Coronary artery (tissue), 2 donors: ENCODE measurements around the gene MED8.

Source experiments
- DNase-seq: peaks from one replicate; pipeline ENCODE4 v3.0.0-alpha.2; 2017; ENCODE audit warnings: low spot score
- H3K27ac ChIP-seq, 2 donors: fragments of 200-600 bp; sonication (generic); one replicate each; pipeline ENCODE4 v1.5.1; 2016 to 2019
- H3K4me3 ChIP-seq: fragments of 200-600 bp; sonication (generic); 2 replicates; pipeline ENCODE4 v1.5.1; 2016; ENCODE audit warnings: mild to moderate bottlenecking, moderate library complexity
- TF ChIP-seq, protein P1 (sequence below): fragments of 200-600 bp; sonication (generic); IDR thresholded peaks from one replicate; pipeline ENCODE4 v1.5.1; 2019; ENCODE audit warnings: antibody characterized with exemption

The MED8 gene

DNA sequence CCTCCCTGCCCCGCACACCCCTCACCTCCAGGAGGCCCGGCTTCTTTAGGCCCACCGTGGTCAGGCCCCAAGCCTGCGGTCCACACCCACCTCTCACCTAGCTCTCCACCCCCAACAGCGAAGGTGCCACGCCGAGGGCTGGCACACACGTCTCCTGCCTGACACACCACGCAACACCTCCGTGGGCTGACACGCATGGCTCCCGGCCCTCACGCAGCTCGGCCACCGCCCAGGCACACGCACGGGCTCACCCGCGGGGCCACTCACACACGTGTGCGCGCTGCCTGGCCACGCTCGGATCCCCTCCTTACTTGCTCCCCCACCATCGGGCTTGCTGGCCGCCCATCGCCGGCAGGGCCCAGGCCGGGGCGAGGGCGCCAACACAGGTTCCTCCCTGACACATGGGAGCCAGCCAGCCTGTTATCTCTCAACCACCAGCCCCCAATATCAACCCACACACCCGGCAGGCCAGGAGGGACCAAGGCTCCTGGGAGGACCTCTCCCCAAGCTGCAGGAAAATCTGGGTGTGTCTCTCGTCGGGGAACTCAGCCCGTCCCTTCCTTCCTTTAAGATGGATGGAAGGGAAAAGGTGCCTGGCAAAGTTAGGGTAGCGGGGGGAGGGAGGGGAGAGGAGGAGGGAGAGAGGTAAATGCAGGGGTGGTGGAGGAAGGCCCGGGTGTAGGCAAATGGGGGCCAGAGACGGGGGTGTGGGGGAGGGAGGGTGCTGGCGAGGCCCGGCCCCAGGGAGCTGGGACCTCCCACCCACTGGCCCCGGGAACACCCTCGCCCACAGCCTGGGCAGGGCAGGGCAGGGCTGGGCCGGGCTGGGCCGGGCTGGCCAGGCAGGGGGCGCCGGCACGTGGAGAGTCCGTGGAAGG, 22.3 kb downstream of the MED8 start:
- TF ChIP-seq, protein P1, sequence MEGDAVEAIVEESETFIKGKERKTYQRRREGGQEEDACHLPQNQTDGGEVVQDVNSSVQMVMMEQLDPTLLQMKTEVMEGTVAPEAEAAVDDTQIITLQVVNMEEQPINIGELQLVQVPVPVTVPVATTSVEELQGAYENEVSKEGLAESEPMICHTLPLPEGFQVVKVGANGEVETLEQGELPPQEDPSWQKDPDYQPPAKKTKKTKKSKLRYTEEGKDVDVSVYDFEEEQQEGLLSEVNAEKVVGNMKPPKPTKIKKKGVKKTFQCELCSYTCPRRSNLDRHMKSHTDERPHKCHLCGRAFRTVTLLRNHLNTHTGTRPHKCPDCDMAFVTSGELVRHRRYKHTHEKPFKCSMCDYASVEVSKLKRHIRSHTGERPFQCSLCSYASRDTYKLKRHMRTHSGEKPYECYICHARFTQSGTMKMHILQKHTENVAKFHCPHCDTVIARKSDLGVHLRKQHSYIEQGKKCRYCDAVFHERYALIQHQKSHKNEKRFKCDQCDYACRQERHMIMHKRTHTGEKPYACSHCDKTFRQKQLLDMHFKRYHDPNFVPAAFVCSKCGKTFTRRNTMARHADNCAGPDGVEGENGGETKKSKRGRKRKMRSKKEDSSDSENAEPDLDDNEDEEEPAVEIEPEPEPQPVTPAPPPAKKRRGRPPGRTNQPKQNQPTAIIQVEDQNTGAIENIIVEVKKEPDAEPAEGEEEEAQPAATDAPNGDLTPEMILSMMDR, result no peak
- peak overlapping the region; percentile 93 to 99 for H3K27ac ChIP-seq
- peak overlapping the region; percentile 95 for H3K4me3 ChIP-seq
- no peak for DNase-seq

DNA sequence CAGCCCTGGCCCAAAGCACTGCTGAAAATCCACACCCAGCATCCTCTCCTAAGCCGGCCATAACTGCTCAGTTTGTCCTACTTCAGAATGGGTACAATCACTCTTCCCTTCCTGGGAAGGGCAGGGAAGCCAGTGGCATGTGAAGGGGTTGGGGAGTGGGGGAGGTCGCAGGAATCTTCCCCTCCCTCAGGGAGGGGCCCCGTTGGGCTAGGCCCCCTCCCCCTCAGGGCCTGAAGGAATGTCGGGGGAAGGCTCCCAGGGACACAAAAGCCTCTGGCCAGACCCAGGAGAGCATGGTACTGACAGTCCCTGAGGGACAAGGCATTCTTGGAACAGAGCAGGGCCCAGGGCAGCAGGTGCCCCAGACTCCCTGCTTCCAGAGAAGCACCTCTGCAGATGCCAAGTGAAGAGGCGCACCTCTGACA, 23.0 kb downstream of the MED8 start:
- H3K27ac ChIP-seq, result peak overlapping the region; percentile 93 to 99
- no peak for DNase-seq
- H3K4me3 ChIP-seq, result peak overlapping the region; percentile 95
- TF ChIP-seq, protein P1, result no peak

GRCh38 chr1:43366179-43366578, 23.4 kb downstream of the MED8 start:
- Histone ChIP-seq H3K4me3 (peak overlapping the region; percentile 95), H3K27ac (peak overlapping the region; percentile 93 to 99)
- TF ChIP-seq, protein P1, result no peak
- no peak for DNase-seq

DNA sequence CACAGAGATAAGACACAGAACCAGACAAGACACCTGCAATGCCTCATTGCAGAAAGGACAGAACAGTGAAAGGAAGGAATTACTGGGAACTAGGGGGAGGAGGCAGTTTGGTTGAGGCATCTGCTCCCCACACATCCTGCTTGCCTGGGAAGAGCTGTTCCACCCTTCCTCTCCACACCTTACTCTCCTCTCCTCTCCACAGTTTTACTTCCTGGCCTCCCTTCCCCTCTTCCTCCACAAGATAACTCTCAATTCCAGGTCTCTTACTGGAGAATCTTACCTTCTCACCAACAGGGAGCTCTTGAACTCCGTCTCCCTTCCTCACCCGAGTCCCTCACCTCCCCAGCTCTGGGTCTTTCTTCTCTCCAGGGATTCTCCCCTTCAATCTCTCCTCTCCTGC, 23.9 kb downstream of the MED8 start:
- H3K27ac ChIP-seq, result peak overlapping the region in 1 of 2 donors; percentile 99
- peak overlapping the region; percentile 95 for H3K4me3 ChIP-seq
- TF ChIP-seq, protein P1, result no peak
- DNase-seq, result no peak

DNA sequence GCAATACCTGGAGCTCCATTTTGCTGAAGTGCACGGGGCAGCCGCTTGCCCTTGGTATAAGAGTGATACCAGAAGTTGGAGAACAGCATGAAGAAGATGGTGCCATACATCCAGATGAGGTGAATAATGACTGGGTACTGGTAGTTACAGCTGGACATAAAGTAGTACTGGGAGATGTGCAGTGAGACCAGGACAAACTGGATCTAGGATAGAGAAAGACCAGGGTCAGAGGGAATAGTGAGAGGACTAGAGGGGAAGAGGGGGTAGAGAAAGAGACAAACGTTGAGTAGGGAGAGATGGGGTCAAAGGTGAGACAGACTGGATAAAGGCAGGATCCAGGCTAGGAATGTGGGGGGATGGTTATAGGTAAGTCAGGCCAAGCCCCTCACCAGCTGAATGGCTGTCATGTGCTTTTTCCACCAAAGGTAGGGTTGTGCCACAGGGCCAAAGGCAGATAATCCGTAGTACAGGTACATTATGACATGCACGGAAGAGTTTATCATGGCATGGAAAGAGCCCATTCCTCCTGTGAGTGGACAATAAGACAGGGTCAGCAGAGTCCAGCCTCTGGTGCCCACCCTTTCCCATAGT, 25.6 kb downstream of the MED8 start:
- no peak overlapping the region for H3K4me3 ChIP-seq
- H3K27ac ChIP-seq, result no peak overlapping the region
- no peak for DNase-seq
- TF ChIP-seq, protein P1, result no peak

GRCh38 chr1:43363283-43363934, 26.2 kb downstream of the MED8 start:
- Histone ChIP-seq H3K27ac (no peak overlapping the region), H3K4me3 (no peak overlapping the region)
- TF ChIP-seq, protein P1, result no peak
- DNase-seq, result no peak
